ENCODE data around the gene PPP2R1B.
A peak's percentile ranks its signal among the peaks of the same experiment; 100 is the strongest.
"Not testable (repeated sequence)": the region's sequence is repeated elsewhere in the genome, so short reads cannot be mapped to it uniquely, and the experiment has no call there.

The PPP2R1B gene

DNA sequence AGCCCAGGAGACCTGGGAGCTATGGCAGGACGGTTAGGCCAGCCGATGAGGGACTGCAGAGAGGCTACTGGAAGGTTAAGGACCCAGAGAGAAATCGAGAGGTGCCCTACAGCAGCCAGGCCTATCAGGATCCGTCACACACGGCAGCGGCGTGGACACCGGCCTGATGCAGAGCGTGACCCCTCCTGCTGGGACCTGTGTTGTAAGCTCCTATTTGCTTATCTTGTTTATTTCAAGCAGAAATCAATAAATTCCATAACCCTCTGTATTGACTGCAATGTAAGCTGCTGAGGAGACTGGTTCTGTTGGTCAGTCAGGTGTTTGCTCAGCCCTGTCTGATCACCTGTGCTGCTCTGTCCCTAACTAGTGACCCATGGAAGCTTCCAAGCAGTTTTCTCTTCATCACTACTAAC lies 39.9 kb downstream of the PPP2R1B start:
- no peak for DNase-seq (ENCODE audit: low spot score)

DNA sequence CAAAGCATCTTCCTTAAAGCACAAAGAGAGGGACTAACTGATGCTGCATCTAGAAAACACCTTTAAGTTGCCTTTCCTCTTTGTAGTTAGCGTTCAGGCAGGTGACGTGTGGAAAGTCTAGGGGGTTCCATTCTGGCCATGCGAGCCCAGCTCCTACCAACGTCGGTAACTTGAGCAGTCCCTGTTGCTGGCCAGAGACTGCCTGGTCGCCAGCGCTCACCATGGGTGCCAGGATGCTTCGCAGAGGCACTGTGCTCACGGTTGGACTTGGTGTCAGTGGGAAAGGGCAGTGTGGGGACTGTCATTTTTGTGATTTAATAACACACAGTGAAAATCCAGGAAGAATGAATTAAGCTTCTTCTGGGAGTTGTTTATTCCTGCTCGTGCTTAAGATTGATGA lies 40.6 kb downstream of the PPP2R1B start:
- no peak for DNase-seq (ENCODE audit: low spot score)

- DNase-seq (ENCODE audit: low spot score): no peak
These were observed 41.5 kb downstream of the PPP2R1B start for GRCh38 chr11:111724615-111725129.

DNA sequence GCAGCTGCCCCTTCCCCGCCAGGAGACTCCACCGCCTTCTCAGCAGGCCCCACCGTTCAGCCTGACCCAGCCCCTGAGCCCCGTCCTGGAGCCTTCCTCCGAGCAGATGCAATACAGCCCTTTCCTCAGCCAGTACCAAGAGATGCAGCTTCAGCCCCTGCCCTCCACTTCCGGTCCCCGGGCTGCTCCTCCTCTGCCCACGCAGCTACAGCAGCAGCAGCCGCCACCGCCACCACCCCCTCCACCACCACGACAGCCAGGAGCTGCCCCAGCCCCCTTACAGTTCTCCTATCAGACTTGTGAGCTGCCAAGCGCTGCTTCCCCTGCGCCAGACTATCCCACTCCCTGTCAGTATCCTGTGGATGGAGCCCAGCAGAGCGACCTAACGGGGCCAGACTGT lies 42.6 kb downstream of the PPP2R1B start:
- DNase-seq (ENCODE audit: low spot score): no peak

- no peak for DNase-seq (ENCODE audit: low spot score)
These were observed 43.7 kb downstream of the PPP2R1B start for GRCh38 chr11:111722501-111722900.

DNA sequence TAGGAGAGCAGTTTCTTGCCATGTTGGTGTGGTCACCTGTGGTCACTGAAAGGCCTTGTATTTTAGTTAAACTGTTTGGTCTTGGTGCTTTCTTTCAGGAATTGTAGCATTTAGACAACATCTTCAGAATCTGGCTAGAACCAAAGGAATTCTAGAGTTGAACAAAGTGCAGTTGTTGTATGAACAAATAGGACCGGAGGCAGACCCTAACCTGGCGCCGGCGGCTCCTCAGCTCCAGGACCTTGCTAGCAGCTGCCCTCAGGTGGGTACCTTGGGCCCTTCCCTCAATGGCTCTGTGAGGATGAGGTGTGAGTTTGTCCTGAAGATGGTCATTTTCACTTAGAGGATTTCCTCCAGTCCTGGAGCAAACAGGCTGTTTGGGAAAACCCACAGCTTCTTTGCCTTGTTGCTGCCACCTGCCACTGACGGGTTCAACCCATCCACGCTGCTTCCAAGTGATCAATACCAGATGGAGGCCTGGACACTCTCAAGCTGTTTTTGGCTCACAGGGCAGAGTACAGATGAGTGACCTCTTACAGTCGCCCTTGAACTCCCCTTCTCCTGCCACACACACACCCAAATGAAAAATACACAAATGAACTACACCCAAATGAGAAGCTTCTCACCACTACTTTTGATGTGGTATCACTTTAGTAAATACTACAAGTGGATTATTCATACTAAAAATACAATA lies 45.2 kb downstream of the PPP2R1B start:
- no peak for DNase-seq (ENCODE audit: low spot score)

GRCh38 chr11:111719379-111719778 lies 46.8 kb downstream of the PPP2R1B start:
- DNase-seq (ENCODE audit: low spot score): no peak

DNA sequence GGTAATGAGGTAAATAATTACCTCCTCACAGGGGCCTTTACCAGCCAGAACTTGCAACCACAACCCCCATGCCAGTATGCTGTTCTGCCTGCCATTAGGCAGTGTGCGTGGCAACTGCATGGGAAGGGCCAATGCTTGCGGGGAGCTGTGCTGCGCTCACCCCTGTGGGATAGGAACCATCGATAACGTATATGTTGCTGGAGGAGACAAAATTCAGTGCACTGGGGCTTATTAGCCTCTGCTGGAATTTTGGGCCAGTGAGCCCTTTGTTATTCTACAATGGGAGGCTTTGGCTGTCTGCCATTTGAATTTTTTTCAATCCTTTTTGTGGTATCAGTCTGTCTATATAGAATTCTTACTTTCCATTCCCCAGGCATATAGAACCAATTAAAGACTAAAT lies 47.3 kb downstream of the PPP2R1B start:
- no peak for DNase-seq (ENCODE audit: low spot score)

DNA sequence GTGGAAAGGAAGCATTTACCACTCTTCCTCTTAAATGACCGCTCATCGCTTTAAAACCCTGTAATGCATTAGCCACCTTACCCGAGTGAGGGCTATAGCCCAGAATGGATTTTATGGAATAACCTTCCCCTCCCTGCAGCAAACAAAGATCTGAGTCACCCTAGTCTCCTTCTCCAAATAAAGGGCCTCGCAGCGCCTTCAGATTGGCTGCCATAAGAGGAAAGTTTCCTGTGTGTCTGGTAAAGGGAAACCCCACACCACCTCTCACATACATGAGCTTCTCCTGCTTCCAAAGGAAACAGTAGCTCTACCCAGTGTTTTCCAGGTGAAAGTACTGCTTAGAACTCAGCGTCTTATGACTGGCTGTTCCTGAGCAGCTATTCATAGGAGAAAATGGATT lies 47.8 kb downstream of the PPP2R1B start:
- DNase-seq (ENCODE audit: low spot score): no peak

DNA sequence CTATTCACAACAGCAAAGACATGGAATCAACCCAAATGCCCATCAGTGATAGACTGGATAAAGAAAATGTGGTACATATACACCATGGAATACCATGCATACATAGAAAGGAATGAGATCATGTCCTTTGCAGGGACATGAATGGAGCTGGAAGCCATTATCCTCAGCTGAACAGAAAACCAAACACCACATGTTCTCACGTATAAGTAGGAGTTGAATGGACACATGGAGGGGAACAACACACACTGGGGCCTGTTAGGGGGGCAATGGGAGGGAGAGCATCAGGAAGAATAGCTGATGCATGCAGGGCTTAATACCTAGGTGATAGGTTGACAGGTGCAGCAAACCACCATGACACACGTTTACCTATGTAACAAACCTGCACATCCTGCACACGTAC lies 48.5 kb downstream of the PPP2R1B start:
- DNase-seq (ENCODE audit: low spot score): not testable (repeated sequence)

- DNase-seq (ENCODE audit: low spot score): no peak
These were observed 50.9 kb downstream of the PPP2R1B start for GRCh38 chr11:111715142-111715816.

GRCh38 chr11:111714522-111714921 lies 51.7 kb downstream of the PPP2R1B start:
- no peak for DNase-seq (ENCODE audit: low spot score)

GRCh38 chr11:111707691-111708067 lies 58.5 kb downstream of the PPP2R1B start:
- DNase-seq (ENCODE audit: low spot score): no peak

DNA sequence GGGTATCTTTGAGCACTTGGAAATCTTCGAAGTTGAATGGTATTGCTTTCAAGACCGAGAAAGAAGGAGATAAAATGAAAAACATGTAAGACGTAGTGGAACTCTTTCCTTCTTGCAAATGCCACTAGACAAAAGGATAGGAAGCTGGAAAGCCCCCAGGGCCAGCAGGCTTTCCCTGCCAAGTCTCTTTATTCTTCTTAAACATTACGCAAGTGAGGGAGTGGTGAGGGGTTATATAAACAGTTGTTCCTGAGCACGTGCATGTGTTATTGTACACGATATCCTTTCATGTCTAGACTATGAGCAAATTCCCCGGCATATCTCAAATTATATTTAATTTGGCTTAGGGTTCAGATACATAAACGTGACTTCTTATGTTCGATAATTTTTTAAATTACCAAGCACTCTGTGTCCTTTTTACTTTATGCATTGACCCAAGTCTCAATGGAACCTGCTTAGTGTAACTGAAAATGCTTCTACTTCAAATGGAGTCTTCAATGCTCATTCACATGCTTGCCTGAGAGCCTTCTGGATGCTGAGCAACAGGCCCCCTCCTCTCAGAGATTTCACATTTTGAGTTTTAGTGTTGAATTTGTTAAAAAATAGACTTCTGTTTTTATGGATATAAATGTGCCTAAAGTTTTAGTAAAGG lies 59.0 kb downstream of the PPP2R1B start:
- no peak for DNase-seq (ENCODE audit: low spot score)

GRCh38 chr11:111703576-111703975 lies 62.6 kb downstream of the PPP2R1B start:
- DNase-seq (ENCODE audit: low spot score): no peak

DNA sequence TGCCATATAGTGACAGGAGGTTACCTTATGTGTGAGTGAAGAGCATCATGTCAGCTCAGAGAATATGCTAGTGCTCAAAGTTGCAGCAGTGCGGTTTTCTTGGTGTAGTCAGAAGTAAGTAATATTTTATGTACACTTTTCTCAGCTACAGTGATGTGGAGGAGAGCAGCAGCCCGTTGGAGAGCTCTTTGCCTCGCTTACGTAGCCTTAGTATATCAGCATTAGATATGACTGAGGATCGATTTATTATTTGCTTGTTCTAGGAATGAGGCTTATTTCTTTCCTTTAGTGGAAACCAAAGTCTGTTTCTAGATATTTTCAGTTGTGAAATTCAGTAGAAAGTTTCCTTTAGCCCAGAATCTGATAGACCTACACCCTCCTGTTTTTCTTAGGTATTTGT lies 63.6 kb downstream of the PPP2R1B start:
- no peak for DNase-seq (ENCODE audit: low spot score)

DNA sequence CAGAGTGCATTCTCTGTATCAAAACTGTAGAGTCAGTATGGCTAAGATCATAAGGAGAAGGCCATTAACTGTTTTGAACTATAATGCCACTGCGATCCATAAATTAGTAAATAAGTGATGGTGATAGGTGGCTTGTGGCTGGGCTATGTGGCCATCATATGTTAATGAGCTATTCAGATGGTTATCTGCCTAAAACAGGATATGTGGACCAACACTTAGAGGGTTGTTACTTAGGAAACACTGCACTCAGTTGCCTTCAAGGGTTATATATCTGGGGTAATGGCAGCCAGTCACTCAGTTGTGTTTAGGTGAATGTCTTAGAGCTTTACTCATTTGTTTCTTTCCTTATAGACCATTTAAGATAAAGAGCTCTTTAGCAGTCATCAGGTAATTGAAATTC lies 66.0 kb downstream of the PPP2R1B start:
- no peak for DNase-seq (ENCODE audit: low spot score)

GRCh38 chr11:111699579-111700156 lies 66.5 kb downstream of the PPP2R1B start:
- no peak for DNase-seq (ENCODE audit: low spot score)

- no peak for DNase-seq (ENCODE audit: low spot score)
These were observed 67.2 kb downstream of the PPP2R1B start for GRCh38 chr11:111698852-111699559.

DNA sequence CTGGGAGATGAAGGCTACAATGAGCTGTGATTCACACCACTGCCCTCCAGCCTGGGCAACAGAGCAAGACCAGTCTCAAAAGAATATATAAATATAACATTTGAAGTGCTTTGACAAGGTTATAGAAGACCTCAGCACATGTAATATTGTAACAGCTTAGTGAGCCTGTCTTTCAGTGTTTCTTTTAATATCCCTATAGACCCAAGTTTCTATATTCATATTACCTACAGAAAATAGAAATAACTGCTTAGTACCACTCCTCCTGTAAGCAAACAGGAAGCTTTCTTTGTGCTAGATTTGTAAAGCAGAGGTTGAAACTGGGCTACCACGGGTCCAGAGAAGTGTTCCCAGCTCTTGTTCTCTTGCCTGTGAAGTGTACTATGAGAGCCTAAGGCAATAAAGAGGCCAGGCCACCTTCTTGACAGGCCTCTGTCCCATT lies 68.2 kb downstream of the PPP2R1B start:
- DNase-seq (ENCODE audit: low spot score): peak; percentile 7

DNA sequence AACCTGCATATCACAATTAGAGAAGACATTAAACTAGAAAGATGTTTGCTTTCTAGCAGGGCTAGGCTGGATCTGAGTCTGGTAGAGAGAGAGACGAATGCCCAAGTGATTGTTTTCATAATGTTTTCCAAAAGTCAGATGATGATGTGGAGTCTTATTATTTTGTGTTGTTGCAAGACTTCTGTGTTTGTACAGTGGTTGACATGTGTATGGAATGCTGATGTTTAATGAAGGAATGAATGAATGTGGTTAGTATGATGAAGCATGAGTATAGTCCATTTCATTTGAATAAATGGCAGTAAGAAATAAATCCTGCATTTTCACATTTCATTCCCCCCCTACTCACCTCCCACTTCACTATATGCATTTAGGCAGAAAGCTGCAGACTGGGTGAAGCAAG lies 69.6 kb downstream of the PPP2R1B start:
- DNase-seq (ENCODE audit: low spot score): no peak

GRCh38 chr11:111694851-111695250 lies 71.3 kb downstream of the PPP2R1B start:
- peak; percentile 12 for DNase-seq (ENCODE audit: low spot score)

Data from germinal center (tissue), 1 donor.